ENCODE data around the gene CYP2C9.
"Not testable (repeated sequence)": the region's sequence is repeated elsewhere in the genome, so short reads cannot be mapped to it uniquely, and the experiment has no call there.

The CYP2C9 gene

GRCh38 chr10:94938383-94938782, at the start of gene CYP2C9:
Gene CYP2C9 (plus strand): TSS chr10:94938658. CDS start chr10:94938683, 25 bp downstream.
- no peak for DNase-seq (ENCODE audit: low read depth)

GRCh38 chr10:94889123-94889522, 49.3 kb upstream of the CYP2C9 start:
- DNase-seq (ENCODE audit: low read depth), result no peak

GRCh38 chr10:94890264-94891022, 48.0 kb upstream of the CYP2C9 start:
- DNase-seq (ENCODE audit: low read depth), result no peak

DNA sequence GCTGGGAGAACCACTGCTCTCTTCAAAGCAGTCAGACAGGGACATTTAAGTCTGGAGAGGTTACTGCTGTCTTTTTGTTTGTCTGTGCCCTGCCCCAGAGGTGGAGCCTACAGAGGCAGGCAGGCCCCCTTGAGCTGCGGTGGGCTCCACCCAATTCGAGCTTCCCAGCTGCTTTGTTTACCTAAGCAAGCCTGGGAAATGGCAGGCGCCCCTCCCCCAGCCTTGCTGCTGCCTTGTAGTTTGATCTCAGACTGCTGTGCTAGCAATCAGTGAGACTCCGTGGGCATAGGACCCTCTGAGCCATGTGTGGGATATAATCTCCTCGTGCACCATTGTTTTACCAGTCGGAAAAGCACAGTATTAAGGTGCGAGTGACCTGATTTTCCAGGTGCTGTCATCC, 40.0 kb upstream of the CYP2C9 start:
- DNase-seq (ENCODE audit: low read depth), result not testable (repeated sequence)

GRCh38 chr10:94902080-94902479, 36.4 kb upstream of the CYP2C9 start:
- DNase-seq (ENCODE audit: low read depth), result no peak

GRCh38 chr10:94902570-94902969, 35.9 kb upstream of the CYP2C9 start:
- DNase-seq (ENCODE audit: low read depth), result no peak

DNA sequence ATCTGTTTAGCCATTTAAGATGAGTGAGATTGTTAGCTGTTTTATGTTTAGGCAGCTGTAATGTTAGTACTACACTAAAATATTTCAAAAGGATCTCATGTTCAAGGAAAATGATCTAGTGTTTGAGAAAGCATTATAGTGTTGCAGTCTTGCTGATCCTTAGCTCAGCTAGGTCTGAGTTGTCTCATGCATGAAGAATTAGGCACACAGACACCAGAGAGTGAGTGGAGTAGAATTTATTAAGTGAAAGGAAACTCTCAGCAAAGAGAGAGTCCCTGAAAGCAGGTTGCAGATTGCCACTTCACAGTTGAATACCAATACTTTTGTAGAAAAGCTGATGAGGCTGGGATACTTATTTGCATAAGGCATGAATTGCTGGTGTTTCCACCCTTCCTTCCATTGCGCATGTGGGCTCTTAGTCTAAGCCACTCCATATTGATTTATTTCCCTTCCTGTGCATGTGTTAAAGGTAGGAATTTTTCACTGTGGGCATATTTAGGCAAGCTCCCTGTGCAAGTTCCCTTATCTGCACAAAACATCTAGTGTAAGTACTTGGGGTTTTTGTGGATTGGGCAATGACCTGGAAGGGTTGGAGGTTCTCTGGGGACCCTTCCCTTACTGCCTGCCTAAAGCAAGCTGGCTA, 33.8 kb upstream of the CYP2C9 start:
- DNase-seq (ENCODE audit: low read depth), result not testable (repeated sequence)

- DNase-seq (ENCODE audit: low read depth), result no peak
Observed at GRCh38 chr10:94916423-94916822, 22.0 kb upstream of the CYP2C9 start.

DNA sequence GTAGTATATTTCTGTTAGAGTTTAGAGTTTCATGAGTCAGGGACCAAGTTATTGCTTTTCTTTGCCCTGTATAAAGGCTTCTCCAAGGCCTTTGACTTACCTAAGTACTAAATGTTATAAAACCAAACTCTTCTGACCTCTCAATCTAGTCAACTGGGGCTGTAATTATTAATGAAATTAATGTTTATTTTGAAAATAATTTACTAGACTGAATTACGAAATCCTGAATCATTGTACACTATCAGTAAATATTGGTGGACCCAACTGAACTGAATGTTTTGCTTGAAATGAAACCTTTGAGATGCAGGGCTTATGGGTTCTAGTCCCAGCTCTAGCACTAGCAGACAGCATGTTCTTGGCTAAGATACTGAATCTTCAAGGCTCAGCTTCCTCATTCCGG, 1.7 kb upstream of the CYP2C9 start:
- no peak for DNase-seq (ENCODE audit: low read depth)

GRCh38 chr10:94943432-94944103, 5.1 kb downstream of the CYP2C9 start:
- not testable (repeated sequence) for DNase-seq (ENCODE audit: low read depth)

GRCh38 chr10:94946181-94946580, 7.7 kb downstream of the CYP2C9 start:
- not testable (repeated sequence) for DNase-seq (ENCODE audit: low read depth)

DNA sequence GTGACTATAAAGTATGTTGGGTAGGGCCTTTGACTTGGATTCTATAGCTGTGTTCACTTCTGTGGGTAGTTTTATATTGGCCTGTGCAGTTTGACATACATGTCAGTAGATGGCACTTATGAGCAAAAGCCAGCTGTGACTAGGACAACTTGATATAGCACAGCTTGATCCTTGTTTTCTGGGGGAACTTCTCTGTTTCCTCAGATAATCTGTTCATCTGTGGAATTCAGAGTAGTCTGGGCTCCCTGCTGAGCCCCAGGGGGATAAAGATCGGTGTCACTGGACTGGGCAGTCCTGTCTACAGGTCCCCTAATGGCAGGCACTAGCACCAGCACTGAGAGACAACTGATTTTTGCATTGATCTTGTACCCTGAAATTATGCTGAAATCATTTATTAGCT, 25.4 kb downstream of the CYP2C9 start:
- no peak for DNase-seq (ENCODE audit: low read depth)

- DNase-seq (ENCODE audit: low read depth), result no peak
Observed at GRCh38 chr10:94983555-94983954, 45.1 kb downstream of the CYP2C9 start.

- no peak for DNase-seq (ENCODE audit: low read depth)
Observed at GRCh38 chr10:94989192-94989591, 50.7 kb downstream of the CYP2C9 start.

DNA sequence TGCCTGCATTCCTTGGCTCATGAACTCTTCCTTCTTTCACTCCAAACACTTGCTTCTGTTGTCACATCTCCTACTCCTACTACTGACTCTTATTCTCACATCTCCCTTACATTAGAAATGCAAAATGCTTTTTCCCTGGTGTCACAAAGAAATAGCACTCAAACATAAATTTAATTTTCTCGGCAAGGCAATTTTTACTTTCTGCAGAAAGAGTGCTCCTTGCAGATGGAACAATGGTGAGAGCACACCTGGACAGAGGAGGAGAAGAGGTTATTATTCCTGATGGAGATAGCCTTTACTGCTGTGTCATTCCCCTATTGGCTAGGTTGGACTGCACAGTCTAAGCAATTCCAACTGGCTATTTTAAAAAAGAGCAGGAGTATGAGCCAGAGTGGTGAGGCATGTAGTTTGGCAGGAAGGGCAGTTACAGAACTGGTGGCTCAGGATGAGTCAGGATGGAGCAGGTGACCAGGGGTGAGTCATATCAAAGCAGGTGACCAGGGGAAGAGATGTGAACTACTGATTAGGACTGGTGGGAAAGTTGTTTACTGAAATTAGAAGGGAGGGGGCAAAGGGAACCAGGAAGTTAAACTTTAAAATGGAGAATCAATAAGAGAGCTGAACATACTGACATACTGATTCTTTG, 52.9 kb downstream of the CYP2C9 start:
- DNase-seq (ENCODE audit: low read depth), result no peak

DNA sequence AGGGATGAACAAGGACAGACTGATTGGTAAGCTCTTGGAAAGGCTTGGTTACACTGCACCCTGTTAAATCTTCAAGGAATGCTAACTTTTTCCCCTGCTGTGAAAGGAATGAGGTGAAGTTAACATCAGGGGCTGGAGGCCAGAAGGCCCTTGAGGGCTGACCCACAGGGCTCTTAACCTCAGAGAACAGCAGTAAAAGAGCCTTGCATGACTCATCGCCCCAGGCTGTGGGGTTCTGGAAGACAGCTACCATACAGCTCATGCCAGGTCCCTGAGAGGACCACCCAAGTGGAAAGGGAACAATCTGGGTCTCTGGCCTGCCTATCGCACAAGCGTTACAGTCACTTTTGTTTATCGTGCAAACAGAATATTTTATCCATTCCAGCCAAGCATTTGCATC, 54.4 kb downstream of the CYP2C9 start:
- DNase-seq (ENCODE audit: low read depth), result no peak

DNA sequence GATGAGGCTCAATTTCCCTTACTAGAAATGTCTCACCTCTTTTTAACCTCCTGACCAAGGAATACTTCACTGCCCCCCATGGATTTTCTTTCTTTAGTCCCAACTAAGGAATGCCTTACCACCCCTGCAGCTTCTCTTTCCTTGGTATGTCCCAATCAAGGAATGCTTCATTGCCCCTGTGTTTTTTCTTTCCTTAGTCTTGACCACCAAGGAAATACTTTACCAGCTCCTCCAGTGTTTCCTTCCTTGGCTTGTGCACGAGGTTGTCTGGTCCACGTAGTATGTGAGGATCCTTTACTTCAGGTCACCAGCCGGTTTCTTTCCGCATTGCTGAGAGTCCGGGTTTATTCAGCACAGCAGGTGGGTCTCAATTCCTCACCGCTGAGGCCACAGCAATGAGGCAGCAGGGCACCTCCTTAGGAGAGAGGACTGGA, 59.3 kb downstream of the CYP2C9 start:
- DNase-seq (ENCODE audit: low read depth), result no peak

- DNase-seq (ENCODE audit: low read depth), result no peak
Observed at GRCh38 chr10:95026461-95026860, 88.0 kb downstream of the CYP2C9 start.

GRCh38 chr10:95031656-95032055, 93.2 kb downstream of the CYP2C9 start:
- DNase-seq (ENCODE audit: low read depth), result no peak

GRCh38 chr10:95034401-95034800, 95.9 kb downstream of the CYP2C9 start:
- DNase-seq (ENCODE audit: low read depth), result no peak

- no peak for DNase-seq (ENCODE audit: low read depth)
Observed at GRCh38 chr10:95035332-95036295, 97.2 kb downstream of the CYP2C9 start.
